SH-SY5Y (cell line): ENCODE measurements around the gene AKR1E2.

Source experiments
- GATA2 ChIP-seq: IDR thresholded peaks from 2 replicates; pipeline ENCODE4 v1.6.1; 2011; ENCODE audit warnings: mild to moderate bottlenecking, low read depth, low read length
- GATA3 ChIP-seq: IDR thresholded peaks from 2 replicates; pipeline ENCODE4 v1.6.1; 2011; ENCODE audit warnings: low read depth, mild to moderate bottlenecking, low read length, moderate library complexity

Gene AKR1E2

GRCh38 chr10:4845766-4846165 lies 19.8 kb downstream of the AKR1E2 start:
- TF ChIP-seq GATA3 (no peak), GATA2 (no peak)

GRCh38 chr10:4846775-4847174 lies 20.8 kb downstream of the AKR1E2 start:
- TF ChIP-seq GATA2 (no peak), GATA3 (no peak)

DNA sequence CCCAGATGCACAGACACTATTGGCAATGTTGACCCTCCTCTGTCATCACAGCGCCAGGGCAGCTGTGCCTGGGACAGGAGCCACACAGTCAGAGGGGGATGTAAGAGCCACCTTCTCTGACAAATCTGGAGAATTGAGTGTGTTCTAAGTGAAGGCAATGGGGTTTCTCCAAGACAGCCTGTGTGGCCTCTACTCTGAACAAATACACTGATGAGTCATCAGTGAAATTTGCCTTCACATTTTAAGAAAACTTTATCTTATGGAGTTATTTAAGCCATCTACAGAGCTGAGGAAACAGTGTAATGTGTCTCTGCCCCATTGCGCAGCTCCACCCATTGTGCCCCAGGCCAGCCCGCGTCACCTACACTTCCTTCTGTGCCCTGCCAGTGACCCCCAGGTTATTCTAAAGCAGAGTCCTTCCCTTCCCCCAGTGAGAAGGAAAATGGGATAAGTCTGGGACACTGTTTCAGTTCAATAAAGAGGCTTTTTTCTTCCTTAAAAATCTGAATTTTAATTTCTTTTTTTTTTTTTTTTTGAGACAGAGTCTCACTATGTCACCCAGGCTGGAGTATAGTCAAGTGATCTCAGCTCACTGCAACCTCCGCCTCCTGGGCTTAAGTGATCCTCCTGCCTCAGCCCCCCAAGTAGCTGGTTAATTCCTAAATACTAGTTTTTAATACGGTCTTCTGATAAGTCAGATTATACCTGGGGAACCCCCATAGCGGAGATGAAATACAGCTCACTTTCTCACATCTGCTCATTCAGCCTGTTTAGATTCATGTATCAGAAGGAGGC lies 21.8 kb downstream of the AKR1E2 start:
- TF ChIP-seq GATA2, result no peak
- no peak for TF ChIP-seq GATA3

- TF ChIP-seq GATA3, result no peak
- TF ChIP-seq GATA2, result no peak
Measured at GRCh38 chr10:4848356-4849041, 22.5 kb downstream of the AKR1E2 start.

- TF ChIP-seq GATA2 (no peak), GATA3 (no peak)
Measured at GRCh38 chr10:4849042-4849402, 23.0 kb downstream of the AKR1E2 start.

DNA sequence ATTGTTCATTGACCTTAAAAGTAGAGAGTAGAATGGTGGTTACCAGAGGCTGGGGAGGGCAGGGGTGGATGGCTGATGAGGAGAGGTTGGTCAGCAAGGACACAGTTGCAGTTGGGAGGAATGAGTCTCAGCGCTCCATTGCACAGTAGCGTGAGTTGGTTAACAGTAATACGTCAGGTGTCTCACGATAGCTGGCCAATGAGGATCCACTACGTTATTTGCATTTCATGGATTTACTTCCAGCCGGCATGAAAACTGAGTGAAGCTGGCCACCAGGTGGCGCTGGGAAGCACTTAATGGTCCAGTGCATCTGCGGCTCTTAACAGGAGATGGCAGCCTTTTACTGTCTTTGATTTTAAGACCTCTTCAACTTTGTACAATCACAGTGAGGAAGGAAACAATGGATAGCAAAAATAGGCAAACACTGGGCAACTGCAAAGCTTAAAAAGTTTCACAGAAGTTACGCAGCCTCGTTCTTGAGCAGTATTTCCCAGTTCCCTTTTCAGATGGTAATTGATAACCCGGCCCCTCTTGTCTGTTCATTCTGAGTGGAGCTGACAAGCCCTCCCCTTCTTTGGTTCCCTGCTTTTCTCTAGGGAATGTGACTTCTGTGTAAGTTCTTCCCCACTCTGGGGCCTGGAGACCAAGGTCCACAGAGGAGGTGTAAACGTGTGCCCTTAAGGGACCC lies 23.7 kb downstream of the AKR1E2 start:
- TF ChIP-seq GATA2 (no peak), GATA3 (no peak)

GRCh38 chr10:4850397-4850796 lies 24.4 kb downstream of the AKR1E2 start:
- TF ChIP-seq GATA3 (no peak), GATA2 (no peak)

DNA sequence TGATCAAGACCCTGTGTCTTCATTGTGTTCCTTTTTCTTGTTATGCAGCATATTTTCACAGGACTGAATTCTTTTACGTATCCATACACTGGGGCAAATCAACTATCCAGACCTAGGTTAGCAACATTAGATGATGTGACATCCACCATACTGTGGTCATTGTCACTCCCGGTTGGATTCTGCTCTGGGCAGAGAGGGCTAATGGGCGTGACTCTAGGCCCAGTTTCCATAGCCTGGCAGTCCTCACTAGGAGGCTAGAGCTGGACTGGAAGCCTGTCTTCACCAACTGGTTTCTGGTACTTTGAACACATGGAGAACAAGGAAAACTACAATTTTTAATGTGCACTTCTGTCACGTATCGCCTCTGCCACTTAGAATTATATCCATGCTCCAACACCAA lies 25.2 kb downstream of the AKR1E2 start:
- no peak for TF ChIP-seq GATA3
- TF ChIP-seq GATA2, result no peak

- TF ChIP-seq GATA2, result no peak
- TF ChIP-seq GATA3, result no peak
Measured at GRCh38 chr10:4851846-4852245, 25.8 kb downstream of the AKR1E2 start.

GRCh38 chr10:4865945-4866661 lies 40.1 kb downstream of the AKR1E2 start:
- TF ChIP-seq GATA2 (no peak), GATA3 (no peak)

GRCh38 chr10:4867109-4867519 lies 41.1 kb downstream of the AKR1E2 start:
- TF ChIP-seq GATA2 (no peak), GATA3 (no peak)

DNA sequence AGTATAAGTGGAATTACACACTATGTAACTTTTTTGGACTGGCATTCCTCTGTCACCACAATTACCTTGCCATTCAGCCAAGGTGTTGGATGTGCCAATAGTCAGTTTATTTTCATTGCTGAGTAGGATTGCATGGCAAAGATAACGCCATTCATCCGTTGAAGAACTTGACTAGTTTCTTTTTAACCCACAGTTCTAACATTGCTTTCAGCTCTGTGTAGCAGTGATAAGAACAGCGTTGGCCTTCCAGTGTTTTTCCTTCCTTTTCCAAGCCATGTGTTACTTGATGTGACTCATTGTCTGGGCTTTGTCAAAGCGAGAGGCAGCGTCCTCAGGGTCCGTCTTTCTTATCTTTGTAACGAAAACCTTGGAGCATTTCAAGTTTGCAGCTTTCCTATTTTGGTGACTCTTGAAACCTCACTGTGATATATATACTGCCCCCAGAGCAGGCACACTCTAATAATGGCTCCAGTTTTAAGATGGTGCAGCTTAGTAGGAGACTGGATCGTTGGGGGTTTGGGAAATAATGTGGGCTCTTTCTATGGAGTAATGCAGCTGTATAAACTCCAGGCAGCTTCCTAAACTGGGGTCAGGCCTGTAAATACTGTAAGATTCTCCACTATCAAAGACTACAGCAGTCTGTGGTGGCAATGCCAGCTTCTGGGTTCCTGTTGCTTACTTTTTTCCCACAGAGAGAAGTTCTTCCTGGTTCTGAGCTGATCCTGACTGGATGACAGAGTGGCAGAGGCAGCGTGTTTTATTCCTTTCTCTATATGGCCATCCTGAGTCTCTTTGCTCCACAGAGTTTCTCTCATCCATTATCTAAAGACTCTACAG lies 41.7 kb downstream of the AKR1E2 start:
- no peak for TF ChIP-seq GATA2
- no peak for TF ChIP-seq GATA3

DNA sequence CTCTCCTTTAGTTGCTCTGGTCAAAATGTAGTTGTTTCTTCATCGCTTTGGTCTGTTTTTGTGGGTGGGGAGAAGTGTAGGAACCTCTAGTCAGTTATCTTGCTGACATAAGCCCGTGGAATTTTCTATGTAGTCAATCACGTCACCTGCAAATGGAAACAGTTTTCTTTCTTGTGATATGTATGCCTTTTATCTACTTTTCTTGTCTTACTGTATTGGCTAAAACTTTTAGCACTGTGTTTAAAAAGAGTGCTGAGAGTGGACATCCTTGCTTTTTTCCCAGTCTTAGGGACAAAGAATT lies 42.3 kb downstream of the AKR1E2 start:
- TF ChIP-seq GATA3 (no peak), GATA2 (no peak)
